GM19467 (cell line): Measurements from ENCODE around the gene OR2B6.

ENCODE experiments used
- ATAC-seq: cut with Tn5 transposase; IDR thresholded peaks from one replicate; pipeline ENCODE4 v1.9.1; 2021; ENCODE audit warnings: mild to moderate bottlenecking, moderate library complexity; ENCODE audit not compliant: unreplicated experiment

OR2B6 gene

GRCh38 chr6:27994616-27995015 is 37.6 kb downstream of the OR2B6 start:
- ATAC-seq: no peak

DNA sequence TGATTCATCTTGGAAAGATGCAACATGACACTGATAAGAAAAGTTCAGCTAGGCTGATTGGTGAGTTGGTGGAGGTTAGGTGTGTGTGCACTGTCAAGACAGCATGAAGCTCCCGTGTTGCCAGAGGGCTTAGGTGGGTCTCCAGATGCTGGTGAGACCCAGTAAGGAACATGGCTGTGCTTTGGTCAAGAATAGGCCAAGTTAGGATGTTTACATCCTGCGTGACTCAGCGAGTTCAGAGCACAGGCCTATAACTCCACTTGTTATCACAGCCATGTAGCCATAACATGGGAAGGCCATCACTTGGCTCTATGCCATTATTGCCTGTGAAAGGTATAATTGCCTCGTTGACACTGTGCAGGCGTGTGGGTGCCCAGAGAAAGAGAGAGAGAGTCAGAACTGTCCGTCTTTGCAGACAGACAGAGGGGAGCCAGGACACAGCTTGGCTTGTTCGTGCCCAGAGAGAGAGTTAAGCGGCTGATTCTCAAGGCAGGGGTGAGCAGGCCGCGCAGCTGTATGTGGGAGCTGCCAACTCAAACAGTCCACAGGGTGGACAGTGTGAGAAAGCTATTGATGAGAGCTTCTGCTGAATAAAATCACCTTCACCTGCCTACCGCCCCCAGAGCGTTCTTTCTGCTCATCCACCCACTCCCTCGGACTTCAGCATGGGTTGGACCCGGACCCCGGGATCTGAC is 43.5 kb downstream of the OR2B6 start:
- no peak for ATAC-seq

- ATAC-seq: no peak
These were observed 44.3 kb downstream of the OR2B6 start for GRCh38 chr6:28001351-28001750.

GRCh38 chr6:28001751-28002150 is 44.7 kb downstream of the OR2B6 start:
- ATAC-seq: no peak

DNA sequence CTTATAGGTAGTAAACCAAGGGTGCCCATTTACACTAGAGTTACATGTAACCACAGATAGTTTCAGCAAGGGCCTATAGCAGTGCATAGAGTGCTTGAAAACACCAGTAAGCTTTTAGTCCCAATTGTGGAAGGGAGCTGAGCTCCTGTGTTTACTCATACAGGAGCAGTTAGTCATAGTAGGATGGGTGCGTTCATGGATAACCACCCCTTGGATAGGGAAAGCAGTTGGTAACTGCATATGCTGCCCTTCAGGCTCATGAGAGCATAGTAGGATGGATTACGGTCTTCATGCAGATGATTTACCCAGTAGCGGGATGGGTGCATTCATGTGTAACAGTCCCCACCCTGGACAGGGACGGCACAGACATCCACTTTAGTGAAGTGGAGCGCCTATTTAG is 45.1 kb downstream of the OR2B6 start:
- ATAC-seq: no peak

DNA sequence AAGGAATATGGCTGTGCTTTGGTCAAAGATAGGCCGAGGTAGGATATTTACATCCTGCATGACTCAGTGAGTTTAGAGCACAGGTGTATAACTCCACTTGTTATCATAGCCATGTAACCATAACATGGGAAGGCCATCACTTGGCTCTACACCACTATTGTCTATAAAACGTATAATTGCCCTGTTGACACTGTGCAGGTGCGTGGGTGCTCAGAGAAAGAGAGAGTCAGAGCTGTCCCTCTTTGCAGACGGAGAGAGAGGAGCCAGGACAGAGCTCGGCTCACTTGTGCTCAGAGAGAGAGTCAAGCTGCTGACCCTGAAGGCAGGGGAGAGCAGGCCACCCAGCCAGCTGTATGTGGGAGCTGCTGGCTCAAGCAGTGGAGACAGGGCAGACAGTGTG is 46.0 kb downstream of the OR2B6 start:
- ATAC-seq: no peak

- ATAC-seq: no peak
These were observed 46.6 kb downstream of the OR2B6 start for GRCh38 chr6:28003661-28004060.

DNA sequence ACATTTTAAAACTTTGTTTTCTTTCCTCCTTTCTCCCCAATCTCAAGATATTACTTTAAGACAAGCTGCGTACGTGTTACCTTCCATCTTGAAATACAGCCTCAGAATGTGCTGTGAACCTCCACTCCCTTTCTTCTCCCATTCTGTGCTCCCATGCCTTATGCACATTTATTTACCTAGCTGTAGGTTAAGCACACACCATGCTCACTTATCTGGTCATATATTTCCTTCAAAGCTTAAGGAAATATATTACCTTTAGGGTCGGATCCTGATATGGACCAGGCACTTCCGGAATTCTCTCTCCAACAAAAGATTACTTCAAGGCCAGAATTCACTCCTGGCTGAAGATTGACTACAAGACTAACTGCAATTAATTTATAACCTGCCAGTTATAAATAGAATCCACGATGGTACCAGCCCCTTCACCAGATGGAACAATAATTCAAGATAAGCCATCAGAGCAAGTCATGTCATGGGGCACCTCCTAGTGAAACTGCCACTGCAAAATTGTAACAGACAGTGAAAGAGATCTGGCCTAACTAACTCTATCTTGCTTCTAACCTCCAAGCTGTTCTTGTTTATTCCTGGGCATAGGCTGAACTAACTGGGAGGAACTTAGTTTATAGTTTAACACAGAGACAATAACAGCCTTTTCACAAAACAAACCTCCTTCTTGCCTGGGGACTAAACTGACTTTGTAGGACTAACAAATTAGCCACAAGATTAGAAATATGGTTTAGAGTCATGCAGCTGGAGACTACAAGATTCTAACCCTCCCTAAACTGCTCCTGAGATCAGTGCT is 47.5 kb downstream of the OR2B6 start:
- no peak for ATAC-seq

GRCh38 chr6:28005152-28005890 is 48.3 kb downstream of the OR2B6 start:
- no peak for ATAC-seq

GRCh38 chr6:28005975-28006374 is 48.9 kb downstream of the OR2B6 start:
- ATAC-seq: no peak
